ENCODE data around the gene AGAP1.

DNA sequence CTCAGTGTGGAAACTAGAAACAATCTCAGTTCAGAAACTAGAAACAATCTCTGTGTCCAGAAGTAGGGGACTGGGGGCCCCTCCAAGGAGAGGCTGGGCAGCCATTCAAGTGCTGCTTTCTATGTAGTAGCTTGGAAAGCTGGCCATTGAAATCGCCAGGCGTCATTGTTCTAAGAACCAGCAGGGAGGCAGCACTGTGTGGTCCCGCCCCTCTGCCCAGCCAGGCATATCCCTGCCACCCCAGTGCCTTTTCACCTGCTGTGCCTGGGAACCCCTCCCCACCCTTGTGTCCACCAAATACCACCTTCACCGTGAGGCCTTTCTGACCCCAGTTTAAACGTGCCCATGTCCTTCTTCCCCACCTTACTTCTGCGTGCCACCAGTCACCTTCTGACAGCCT lies 452.7 kb downstream of the AGAP1 start:
- TF ChIP-seq, protein P1, sequence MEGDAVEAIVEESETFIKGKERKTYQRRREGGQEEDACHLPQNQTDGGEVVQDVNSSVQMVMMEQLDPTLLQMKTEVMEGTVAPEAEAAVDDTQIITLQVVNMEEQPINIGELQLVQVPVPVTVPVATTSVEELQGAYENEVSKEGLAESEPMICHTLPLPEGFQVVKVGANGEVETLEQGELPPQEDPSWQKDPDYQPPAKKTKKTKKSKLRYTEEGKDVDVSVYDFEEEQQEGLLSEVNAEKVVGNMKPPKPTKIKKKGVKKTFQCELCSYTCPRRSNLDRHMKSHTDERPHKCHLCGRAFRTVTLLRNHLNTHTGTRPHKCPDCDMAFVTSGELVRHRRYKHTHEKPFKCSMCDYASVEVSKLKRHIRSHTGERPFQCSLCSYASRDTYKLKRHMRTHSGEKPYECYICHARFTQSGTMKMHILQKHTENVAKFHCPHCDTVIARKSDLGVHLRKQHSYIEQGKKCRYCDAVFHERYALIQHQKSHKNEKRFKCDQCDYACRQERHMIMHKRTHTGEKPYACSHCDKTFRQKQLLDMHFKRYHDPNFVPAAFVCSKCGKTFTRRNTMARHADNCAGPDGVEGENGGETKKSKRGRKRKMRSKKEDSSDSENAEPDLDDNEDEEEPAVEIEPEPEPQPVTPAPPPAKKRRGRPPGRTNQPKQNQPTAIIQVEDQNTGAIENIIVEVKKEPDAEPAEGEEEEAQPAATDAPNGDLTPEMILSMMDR (IDR thresholded peaks at IDR 0.05) = no peak
- TF ChIP-seq POLR2A (IDR thresholded peaks at IDR 0.05) = no peak

Data from heart left ventricle (tissue), 13 donors.